ENCODE data around the gene KCNJ14.

- TF ChIP-seq, protein P1, sequence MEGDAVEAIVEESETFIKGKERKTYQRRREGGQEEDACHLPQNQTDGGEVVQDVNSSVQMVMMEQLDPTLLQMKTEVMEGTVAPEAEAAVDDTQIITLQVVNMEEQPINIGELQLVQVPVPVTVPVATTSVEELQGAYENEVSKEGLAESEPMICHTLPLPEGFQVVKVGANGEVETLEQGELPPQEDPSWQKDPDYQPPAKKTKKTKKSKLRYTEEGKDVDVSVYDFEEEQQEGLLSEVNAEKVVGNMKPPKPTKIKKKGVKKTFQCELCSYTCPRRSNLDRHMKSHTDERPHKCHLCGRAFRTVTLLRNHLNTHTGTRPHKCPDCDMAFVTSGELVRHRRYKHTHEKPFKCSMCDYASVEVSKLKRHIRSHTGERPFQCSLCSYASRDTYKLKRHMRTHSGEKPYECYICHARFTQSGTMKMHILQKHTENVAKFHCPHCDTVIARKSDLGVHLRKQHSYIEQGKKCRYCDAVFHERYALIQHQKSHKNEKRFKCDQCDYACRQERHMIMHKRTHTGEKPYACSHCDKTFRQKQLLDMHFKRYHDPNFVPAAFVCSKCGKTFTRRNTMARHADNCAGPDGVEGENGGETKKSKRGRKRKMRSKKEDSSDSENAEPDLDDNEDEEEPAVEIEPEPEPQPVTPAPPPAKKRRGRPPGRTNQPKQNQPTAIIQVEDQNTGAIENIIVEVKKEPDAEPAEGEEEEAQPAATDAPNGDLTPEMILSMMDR (IDR thresholded peaks at IDR 0.05) = no peak
- TF ChIP-seq POLR2A (IDR thresholded peaks at IDR 0.05) = no peak
- no peak for TF ChIP-seq POLR2AphosphoS5 (IDR thresholded peaks at IDR 0.05)
Measured at GRCh38 chr19:48476176-48476575, 20.8 kb downstream of the KCNJ14 start.

Data from gastroesophageal sphincter (tissue), 3 donors.